Adrenal gland (tissue), 5 donors: ENCODE measurements around the gene SLC35F2.
"Not testable (repeated sequence)": the region's sequence is repeated elsewhere in the genome, so short reads cannot be mapped to it uniquely, and the experiment has no call there.

Source experiments
- CTCF ChIP-seq, 6 experiments: fragments of 450-650 bp in 4 of 6; fragments of 200-600 bp in 2 of 6; sonication (generic) in 1 of 6; IDR thresholded peaks; 1 replicate in 5 of 6; 2 replicates in 1 of 6; pipeline versions ENCODE4 v1.5.1 to v1.8.0; 2016 to 2021; ENCODE audit warnings: antibody characterized with exemption in 6 of 6, mild to moderate bottlenecking in 2 of 6, moderate library complexity in 1 of 6
- POLR2A ChIP-seq, 2 donors: fragments of 450-650 bp; IDR thresholded peaks; one replicate each; pipeline ENCODE4 v1.6.1; 2017; ENCODE audit warnings: antibody characterized with exemption in 2 of 2, mild to moderate bottlenecking in 2 of 2, moderate library complexity in 1 of 2
- donor health status: DM: no; HTN: no; CAD: no.

GRCh38 chr11:107881471-107881870 is 22.9 kb upstream of the SLC35F2 start:
- not testable (repeated sequence) for TF ChIP-seq POLR2A, CTCF (IDR thresholded peaks at IDR 0.05)
